GM19468 (cell line): ENCODE data around the gene SMAD6.

Experiments
- ATAC-seq: cut with Tn5 transposase; IDR thresholded peaks from one replicate; pipeline ENCODE4 v1.9.1; 2021; ENCODE audit warnings: mild to moderate bottlenecking, moderate library complexity, moderate number of reproducible peaks; ENCODE audit not compliant: unreplicated experiment; ENCODE audit errors: extremely low read depth

SMAD6 gene

DNA sequence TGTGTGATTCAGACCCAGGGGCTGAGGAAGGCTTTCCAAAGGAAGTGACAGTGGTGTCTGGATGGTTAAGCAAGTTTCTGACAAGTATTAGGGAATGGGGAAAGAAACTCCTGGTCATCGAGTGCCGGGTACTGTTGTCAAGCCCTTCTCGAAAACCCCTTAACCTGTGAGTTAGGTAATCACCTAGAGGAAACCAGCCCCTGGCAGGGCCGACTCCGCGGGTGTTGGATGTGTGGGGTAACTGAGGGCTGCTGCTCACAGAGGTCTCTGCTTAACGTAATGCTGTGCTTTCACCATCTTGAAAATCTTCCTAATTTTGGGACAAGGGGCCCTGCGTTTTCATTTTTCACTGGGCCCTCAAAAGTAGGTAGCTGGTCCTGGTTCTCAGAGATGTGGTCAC lies 67.0 kb downstream of the SMAD6 start:
- ATAC-seq = no peak

DNA sequence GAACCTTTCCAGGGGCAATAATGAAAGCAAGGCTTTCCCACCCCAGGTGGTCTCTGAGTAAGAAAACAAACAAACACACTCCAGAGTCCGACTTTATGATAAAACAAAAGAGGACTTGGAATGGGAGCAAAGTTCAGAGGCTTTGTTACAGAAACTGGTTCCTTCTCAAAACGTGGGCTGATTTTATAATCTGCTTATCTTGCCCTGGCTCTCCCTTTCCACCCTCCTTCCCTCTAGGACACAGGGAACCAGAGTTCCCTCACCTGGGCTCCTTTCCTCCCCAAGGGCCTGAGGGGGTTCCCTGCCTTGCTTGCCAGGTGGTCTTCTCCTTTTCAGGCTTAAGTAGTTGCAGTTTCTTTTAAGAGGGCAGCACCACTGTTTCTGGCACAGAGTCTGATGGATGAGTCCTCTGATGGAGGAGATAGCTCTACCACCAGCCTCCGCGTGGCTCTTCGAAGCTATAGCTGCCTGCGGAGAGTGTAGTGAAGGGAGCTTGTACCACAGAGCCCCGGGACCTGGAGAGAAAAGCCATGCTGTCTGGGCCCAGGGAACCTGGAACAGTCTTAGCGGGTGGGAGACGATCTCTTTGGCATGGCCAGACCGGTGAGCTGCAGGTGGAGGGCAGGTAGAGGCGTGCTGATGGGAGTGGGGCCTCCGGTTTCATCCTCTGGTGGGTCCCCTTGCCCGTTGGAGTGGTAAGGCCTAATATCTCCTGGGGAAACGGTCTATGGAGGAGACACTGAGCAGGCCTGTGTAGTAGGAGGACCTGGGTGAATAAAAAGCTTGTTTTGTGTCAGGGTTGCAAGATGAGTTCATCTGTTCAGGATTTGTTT lies 68.7 kb downstream of the SMAD6 start:
- ATAC-seq = no peak

DNA sequence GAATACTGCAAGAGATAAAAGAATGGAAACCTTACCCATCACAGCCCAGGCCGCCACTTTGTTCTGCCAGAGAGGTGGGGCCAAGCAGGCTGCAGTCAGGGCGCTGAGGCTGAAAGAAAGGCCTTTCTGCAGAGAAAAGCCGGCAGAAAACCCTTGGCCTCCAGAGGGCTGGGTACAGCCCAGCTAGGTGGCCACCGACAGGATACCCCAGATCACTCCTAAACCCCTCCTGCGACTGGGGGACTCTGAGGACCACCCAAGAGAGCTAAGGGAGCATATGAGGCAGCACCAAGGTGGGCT lies 69.3 kb downstream of the SMAD6 start:
- no peak for ATAC-seq

DNA sequence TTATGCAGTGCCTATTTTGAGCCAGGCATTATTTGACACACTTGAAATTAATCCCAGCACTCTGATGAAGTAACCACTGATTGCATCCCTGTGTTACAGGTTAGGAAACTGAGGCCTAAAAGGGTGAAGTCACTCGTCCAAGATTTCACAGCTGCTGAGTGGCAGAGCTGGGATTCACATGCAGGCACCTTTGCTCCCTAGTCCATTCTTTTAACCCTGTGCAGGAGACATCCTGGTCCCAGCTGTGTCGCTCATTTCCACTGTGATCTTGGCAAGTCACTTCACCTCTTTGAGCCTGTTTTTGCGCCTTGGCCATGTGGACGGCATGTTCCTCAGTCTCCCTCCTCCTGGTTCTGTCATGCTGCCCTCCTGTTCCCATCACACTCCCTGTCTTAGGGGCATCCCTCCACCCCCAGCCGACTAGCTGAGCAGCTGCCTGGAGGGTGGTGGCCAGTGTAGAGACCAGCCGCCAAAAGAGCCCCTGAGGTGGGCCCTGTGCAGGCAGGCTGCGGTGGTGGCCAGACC lies 70.6 kb downstream of the SMAD6 start:
- ATAC-seq = no peak

DNA sequence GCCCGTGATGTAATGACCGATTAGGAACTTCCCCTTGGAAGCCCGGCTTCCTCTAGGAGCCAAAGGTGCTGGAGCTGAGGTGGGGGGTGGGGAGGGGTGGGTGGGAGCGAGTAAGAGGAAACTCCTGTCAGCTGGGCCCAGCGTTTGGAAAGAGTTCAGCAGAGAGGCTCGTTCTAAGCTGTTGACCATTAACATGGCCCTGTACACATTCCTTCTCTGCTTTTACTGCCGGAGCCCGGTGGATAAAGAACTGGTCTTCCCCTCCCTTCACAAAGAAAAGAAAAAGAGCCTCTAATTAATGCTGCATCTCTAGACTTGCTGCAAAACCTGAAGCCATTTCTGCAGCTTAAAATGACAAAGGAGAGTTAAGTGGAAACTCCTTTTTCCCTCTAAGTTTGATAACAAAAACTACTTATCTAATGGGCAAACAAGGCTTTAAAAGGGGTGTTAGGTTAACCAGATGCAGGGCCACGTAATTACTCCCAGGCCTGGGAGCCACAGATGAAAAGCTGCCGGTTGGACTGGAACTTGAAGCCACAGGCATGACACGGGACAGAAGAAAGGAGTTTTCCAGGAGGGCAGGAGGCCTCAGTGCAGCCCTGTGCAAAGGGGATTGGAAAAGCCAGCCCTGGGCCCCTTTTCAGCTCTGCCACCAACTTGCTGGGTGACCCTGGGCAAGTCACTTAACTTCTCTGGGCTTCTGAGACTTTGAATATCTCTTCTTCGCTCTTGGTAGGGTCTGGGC lies 71.3 kb downstream of the SMAD6 start:
- ATAC-seq = no peak

DNA sequence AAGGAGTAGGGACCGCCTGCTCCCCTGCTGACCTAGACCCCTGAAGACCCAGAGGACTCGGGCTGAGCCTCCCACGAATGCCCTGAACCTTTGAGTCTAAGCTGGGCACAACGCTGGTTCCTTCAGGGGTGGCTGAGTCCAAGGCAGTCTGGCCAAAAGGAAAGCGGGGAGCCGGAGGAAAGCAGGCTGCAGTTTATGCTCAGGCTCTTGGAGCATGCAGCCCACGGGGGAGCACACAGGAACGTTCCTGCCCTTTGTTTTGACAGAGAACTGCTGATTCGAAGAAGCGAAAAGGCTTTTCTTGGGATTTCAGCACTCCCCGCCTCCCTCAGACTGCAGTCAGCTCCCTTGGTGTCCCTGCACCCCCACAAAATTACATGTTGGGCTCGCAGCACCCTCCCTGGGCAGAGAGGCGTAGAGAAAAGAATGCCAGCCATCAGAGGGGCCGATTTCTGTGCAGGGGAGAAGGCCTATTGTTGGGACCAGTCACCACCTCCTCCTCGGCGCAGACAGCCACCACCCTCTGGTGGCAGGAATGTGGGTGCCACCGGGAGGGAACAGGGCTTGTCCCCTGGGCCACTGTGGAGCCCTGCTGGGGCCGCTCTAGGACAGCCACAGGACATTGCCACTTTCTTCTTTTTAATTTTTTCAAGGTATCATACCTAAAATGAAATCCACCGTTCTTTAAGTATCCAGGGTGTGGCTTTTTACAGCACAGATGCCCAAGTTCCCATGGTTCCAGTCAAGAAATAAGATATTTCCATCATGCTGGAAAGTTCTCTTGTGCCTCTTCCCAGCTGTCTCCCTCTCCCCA lies 72.2 kb downstream of the SMAD6 start:
- no peak for ATAC-seq

DNA sequence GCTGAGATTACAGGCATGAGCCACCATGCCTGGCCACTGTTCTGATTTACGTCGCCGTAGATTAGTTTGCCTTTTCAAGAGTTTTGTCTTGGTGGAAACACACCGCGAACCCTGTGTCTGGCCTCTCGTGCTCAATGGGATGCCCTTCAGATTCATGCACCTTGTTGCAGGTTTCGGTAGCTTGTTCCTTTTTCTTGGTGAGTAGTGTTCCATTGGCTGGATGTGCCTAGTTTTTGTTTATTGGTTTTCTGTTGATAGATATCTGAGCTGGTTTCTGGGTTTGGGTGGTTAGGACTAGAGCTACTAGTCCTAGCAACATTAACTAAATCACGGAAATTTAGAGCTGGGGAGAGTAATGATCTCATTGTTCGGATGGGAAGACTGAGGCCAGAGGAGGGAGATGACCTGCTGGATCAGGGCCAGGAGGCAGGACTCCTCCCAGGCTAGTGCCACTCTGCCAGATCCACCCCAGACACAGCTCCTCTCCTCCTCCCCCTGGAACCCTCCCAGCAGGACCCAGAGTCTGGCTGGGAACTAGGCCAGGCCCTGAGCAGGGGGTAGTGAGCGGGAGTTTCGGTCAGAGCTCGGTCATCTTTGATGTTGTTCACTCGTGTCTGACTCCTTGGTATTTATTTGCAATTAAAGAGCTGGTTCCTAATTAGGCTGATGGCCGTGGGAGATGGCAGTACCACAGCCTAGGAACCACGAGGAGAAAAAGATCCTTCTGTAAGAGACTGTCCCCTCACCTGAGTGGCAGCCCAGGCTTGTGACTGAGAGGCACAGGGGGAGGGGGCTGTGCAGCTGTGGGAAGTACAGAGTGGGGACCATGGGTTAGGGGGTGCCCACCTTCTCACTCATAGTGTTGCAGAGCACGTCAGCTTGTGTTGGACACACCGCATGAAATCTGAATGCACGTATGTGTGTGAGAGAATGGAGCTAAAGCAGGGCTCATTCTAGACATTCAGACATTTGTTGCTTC lies 73.4 kb downstream of the SMAD6 start:
- no peak for ATAC-seq

DNA sequence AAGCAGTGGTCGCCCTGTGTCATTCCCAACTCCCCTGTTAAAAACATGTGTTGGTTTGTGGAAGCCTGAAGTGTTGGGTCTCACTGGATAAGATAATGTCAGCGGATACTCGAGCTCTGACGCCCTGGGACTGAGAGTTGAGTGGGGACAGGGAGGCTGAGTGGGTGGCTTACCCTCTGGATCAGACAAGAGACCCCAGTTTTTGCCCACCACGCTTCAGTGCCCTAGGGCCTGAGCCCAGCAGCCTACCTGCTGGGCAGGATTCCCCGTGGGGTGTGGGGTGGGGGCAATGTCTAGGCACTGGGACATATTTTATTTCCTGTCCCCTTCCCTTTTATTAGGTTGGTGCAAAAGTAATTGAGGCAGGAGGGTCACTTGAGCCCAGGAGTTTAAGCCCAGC lies 75.0 kb downstream of the SMAD6 start:
- no peak for ATAC-seq

DNA sequence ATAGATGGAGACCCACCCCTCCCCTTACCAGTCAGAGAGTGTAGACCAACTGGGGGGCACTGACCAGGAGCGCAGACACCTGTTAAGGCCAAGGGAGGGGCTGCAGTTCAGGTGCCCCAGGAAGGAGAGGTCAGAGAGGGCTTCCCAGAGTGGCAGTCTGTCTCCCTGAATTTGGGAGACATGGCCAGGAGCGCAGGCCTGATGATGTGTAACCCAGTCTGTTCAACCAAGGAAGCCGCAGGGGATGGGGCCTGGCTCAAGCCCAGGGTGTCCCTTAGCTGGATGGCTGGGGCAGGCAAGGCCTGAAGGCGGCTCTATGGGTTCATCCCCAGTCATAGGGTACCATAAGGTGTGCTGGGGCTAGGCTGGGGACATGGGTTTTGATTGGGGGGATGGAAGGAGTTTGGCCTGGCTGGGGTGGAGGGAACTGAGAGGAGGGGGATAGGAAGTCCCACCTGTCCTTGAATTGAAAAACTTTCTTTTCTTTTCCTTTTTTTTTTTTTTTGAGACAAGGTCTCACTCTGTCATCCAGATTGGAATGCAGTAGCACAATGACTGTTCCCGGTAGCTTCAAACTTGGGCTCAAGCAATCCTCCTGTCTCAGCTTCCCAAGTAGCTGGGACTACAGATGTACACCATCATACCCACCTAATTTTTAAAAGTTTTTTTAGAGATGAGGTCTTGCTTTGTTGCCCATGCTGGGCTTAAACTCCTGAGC lies 75.7 kb downstream of the SMAD6 start:
- ATAC-seq = no peak

DNA sequence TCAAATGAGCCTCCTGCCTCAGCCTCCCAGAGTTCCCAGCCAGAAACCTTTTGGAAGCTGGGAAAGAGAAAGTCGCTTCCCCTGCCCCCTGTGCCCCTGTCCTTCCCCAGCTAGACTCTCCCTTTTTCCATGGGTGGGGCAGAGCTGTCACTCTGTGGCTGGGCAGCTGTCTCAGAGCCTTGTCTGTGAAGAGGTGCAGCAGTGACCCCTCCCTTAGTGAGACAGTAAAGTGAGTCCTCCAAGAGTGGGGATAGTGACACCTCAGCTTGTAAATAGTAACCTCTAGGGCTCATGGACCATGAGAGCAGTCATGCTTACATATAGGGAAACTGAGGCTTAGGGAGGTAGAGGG lies 76.3 kb downstream of the SMAD6 start:
- ATAC-seq = no peak

DNA sequence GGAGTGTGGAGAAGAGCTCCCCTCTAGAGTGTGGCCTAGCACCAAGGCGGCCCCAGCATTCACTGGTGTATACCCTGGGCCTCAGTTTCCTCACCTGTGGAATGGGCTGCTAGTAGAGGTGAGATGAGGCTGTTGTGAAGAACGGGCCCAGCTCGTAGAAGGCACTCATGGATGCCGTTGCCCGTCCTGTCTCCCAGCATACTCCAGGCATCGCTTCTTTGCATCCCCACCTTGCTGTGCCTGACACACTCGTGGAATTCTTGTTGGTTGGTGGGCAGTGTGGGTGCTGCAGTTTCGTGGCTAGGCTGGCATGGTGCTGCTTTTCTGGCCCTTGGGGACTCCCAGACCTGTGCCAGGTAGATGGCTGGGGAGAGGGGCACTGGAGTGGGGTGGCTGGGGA lies 76.7 kb downstream of the SMAD6 start:
- no peak for ATAC-seq

DNA sequence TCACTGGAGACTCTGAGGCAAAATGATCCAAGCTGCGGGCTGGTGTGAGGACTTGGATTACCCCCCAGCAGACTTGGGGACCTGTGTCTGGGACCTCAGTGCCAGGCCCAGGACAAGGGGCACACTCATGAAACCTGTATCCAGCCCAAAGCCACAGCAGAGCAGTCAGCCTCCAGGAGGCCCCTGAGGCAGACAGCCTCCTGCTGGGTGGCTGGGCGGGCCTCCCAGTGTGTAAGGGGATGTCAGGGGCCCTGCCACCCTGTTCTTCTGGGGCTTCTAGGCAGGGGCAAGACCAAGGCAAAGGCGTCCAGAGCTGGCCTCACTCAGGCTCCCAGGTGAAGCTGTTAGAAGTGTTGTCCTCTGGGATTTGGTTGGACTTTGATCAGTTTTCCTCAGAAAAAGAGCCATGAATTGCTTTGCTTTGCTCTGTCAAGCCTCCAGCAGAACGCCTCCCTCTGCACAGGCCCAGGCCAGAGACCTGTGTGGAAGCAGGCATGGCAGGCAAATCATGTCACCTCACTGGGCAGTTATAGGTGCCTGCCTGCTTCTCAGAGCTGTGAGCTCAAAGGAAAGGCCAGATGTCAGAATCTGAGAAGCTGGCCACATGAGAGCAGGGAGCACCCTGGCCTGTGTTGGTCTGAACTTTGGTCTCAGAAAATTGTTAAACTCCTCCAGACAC lies 77.4 kb downstream of the SMAD6 start:
- ATAC-seq = no peak

DNA sequence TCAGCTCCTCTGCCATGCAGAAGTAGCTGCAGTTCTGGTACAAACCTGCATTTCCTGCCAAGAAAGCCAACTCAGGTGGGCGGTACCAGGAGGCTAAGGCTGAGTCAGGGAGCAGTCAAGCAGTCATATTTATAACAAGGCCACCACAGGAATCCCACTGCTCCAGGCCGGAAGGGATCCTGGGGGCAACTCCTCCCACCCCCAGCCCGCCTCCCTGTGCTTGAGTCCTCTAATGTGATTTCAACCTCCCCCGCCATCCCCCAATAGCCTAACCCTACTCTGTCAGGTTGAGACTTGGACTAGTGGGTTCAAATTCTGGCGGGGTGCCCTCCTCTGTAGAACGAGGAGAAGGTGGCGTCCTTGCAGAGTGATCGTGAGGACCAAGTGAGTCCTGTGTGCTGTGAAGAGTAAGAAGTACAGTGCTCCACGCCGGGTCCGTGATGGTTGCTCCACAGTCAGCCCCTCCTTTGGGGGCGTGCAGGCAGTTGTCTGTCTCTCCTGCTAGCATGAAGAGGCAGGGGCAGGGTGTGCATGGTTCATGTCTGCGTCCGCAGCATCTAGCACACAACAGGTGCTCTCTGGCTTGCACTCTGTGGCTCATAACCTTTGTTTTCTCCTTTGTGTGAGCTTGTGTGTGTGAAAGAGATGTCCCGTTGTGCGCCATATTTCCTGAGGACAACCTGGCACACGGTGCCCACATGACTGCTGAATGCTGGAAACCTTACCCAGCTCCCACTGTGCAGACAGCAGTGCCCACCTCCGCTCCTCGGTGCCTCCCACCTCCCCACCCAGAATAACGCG lies 78.3 kb downstream of the SMAD6 start:
- ATAC-seq = no peak

DNA sequence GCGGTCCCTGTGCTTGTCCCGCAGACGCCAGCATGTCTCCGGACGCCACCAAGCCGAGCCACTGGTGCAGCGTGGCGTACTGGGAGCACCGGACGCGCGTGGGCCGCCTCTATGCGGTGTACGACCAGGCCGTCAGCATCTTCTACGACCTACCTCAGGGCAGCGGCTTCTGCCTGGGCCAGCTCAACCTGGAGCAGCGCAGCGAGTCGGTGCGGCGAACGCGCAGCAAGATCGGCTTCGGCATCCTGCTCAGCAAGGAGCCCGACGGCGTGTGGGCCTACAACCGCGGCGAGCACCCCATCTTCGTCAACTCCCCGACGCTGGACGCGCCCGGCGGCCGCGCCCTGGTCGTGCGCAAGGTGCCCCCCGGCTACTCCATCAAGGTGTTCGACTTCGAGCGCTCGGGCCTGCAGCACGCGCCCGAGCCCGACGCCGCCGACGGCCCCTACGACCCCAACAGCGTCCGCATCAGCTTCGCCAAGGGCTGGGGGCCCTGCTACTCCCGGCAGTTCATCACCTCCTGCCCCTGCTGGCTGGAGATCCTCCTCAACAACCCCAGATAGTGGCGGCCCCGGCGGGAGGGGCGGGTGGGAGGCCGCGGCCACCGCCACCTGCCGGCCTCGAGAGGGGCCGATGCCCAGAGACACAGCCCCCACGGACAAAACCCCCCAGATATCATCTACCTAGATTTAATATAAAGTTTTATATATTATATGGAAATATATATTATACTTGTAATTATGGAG lies 79.1 kb downstream of the SMAD6 start:
- no peak for ATAC-seq

DNA sequence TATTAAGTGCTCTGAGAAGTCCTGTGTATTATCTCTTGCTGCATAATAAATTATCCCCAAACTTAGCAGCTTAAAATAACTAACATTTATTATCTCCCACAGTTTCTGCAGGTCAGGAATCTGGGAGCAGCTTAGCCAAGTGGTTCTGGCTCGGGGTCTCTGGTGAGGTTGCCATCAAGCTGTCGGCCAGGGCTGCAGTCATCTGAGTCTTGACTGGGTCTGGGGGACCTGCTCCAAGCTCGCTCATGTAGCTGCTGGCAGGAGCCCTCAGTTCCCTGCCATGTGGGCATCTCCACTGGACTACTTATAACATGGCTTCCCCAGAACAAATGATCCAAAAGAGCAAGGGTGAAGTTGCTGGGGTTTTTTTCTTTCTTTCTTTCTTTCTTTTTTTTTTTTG lies 80.7 kb downstream of the SMAD6 start:
- no peak for ATAC-seq

DNA sequence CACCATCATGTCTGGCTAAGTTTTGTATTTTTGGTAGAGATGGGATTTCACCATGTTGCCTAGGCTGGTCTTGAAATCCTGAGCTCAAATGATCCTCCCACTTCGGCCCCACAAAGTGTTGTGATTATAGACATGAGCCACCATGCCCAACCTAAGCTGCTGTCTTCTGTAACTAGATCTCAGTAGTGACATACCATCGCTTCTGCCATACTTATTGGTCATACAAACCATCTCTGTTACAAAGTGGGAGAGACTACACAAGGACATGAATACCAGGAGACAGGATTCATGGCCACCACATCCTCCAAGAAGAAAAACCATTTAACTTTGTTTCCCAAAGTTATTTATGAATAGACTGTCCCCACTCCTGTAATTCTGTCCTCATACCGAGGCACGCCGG lies 81.3 kb downstream of the SMAD6 start:
- ATAC-seq = no peak

DNA sequence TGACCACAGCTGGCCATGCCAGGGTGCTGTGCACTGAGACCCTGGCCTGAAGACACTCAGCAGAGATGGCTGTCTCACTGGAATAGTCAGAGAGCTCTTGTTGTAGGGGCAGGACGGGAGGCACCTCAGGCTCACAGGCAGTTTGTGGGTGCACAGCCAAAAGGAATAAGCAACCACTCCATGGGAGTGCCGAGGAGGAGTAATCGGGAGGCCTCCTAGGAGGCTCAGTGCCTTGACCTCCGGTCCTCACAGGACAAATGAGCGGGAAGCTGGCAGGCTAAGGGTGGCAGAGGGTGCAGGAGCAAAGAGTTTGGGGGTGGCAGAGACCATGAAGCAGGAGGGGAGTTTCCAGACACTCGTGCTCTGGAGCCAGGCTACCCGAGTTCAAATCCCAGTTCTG lies 81.7 kb downstream of the SMAD6 start:
- ATAC-seq = no peak
